Loucy (cell line): ENCODE data around the gene CCDC86.

Experiments
- EZH2phosphoT487 ChIP-seq: fragments of 200-600 bp; IDR thresholded peaks from 2 replicates; pipeline ENCODE4 v1.6.1; 2018; ENCODE audit warnings: antibody characterized with exemption, mild to moderate bottlenecking, moderate library complexity, borderline replicate concordance
- TF ChIP-seq, protein P1 (sequence below): fragments of 200-600 bp; sonication (generic); conservative IDR thresholded peaks from 2 replicates; pipeline ENCODE4 v1.5.1; 2014; ENCODE audit warnings: mild to moderate bottlenecking, antibody characterized with exemption, low read length

DNA sequence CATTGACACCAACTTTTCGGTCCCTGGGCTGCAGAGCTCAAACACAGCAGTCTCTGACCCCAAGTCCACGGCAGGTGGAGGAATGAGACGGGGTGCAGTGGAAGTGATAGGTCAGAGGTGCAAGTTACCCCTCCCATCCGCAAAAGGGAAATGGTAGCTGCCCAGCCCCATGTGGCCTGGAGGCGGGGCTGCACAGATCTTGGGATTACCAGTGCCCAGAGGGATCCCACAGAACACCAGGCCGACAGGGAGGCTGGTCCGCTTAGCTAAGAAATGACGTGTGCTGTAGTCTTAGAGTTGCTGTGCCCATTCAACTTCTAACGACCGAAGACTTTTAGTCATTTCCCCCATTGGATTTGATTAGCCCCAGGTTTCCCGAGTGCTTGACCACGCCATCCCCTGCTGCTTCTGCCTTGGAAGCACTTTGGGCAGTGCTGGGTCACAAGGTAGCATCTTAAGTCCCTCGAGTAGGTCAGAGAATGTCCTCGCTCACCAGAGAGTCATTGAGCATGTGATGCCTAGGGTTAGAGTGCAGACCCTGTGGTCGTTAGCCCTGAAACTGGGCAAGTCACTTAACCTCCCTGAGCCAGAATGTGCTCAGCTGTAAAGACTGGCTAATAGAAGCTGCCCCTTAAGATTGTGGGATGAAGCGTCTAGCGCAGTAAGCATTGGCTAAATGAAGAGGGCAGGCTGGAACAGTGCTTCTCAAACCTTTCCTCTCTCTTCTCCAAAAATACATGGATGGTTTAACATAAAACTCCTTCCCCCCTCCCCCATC, 9.6 kb downstream of the CCDC86 start:
- TF ChIP-seq, protein P1, sequence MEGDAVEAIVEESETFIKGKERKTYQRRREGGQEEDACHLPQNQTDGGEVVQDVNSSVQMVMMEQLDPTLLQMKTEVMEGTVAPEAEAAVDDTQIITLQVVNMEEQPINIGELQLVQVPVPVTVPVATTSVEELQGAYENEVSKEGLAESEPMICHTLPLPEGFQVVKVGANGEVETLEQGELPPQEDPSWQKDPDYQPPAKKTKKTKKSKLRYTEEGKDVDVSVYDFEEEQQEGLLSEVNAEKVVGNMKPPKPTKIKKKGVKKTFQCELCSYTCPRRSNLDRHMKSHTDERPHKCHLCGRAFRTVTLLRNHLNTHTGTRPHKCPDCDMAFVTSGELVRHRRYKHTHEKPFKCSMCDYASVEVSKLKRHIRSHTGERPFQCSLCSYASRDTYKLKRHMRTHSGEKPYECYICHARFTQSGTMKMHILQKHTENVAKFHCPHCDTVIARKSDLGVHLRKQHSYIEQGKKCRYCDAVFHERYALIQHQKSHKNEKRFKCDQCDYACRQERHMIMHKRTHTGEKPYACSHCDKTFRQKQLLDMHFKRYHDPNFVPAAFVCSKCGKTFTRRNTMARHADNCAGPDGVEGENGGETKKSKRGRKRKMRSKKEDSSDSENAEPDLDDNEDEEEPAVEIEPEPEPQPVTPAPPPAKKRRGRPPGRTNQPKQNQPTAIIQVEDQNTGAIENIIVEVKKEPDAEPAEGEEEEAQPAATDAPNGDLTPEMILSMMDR: no peak
- TF ChIP-seq EZH2phosphoT487: no peak
